ELF-1 (cell line): ENCODE measurements around the gene CXCL17.
A peak's percentile ranks its signal among the peaks of the same experiment; 100 is the strongest.

Experiments
- DNase-seq: peaks from one replicate; pipeline ENCODE4 v3.0.0-alpha.2; 2016; ENCODE audit warnings: low read depth, low spot score

CXCL17 gene

GRCh38 chr19:42424712-42425131 lies 18.0 kb downstream of the CXCL17 start:
- peak; percentile 59 for DNase-seq

DNA sequence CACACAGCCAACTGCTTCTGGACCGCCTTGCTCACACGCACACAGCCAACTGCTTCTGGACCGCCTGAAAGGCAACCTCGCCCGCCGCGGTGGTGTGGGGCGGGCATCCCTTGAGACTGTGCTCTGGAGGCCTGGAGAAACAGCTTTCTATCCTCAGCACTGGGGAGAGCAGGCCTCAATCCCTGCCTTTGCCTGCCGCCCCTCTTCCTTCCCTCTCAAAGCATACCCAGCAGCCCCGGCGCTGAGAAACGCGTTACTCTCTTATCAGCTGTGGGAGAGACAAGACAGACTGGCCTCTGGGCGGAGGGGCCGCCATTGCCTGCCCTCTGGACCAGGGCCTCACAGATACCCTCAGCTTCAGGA lies 18.4 kb downstream of the CXCL17 start:
- peak; percentile 52 for DNase-seq

- DNase-seq, result peak; percentile 81
These were observed 19.0 kb downstream of the CXCL17 start for GRCh38 chr19:42423462-42424344.

DNA sequence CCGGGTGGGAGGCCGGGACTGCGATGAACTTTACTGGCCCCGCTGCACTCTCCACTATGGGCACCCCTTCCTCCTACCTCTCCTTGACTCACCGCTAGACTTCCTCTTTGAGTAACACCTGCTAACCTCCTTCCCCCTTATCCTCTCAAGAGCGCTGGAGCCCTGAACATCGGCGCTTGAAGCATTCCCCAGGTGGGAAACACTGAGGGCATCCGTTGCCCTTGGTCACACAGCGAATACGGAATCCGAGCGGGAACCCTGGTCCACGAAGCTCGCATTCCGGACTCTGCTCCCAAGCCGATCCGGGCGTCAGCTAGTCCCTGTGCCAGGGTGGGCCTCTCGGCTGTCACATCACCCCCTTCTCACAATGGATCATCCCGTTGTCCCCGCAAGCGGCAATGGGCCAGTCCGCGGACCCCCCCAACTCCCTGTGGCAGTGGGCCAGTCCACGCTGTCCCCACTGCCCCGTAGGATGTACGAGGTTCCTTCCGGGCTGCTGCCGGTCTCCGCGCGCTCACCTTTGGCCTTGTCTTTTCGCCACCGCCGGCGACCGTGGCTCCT lies 19.8 kb downstream of the CXCL17 start:
- DNase-seq, result no peak

DNA sequence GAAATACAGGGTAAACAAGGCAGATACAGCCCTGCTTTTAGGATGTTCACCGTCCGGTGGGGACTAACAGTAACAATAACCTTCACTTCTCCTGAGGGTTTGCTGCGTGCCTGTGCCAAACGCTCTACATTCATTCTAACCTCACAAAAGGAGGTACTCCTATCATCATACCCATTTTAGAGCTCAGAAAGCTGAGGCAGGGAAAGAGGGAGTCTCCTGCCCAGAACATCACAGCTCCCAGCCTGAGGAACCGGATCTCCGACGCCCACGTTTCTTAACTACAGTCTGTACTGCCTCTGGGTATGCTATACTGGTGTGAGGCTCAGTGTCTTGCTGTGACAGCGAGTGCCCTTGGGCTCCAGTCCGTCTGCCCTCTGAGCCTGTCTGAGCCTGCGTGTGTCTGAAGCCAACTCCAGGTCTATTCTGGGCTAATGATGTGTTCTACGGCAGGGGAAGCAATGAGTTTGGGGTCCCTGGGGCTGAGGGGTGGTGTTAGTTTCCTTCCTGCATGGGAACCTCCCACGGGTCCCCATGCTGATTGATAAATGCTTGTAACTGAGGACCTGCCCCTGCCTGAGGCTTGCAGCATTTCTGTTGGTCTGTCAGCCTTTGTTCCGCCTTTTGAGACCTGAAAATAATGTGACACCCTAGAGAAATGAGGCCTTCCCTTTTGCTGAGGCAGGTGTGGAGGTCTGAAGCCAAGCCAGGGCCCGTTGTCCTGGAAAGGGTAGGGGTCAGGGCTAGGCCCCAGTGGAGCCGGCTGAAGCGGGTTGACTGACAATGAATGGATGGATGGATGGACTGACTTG lies 20.4 kb downstream of the CXCL17 start:
- DNase-seq, result peak; percentile 67

GRCh38 chr19:42421591-42422031 lies 21.1 kb downstream of the CXCL17 start:
- no peak for DNase-seq

- DNase-seq, result no peak
These were observed 21.6 kb downstream of the CXCL17 start for GRCh38 chr19:42421101-42421500.

GRCh38 chr19:42420055-42420544 lies 22.6 kb downstream of the CXCL17 start:
- peak; percentile 77 for DNase-seq

DNA sequence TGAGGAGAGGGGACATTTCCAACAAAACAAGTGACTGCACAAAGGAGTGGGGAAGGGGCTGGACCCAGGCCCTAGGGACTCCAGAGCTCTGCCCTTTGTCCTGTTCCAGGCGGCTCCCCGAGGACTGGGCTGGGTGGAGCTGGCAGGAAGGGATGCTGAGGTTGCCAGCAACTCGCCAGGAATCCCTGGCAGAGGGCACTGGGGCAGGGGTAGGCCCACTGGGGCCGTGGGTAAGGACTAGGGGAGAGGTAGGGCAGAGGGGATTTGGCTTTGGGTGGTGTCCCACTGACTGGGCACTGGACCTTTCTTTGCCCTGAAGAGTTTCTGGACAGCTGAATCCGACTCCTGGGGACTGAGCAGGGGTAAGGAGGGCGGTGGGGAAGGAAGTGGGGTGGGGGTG lies 23.4 kb downstream of the CXCL17 start:
- DNase-seq, result no peak

- DNase-seq, result no peak
These were observed 30.1 kb downstream of the CXCL17 start for GRCh38 chr19:42412661-42413076.

- DNase-seq, result peak; percentile 85
These were observed 30.5 kb downstream of the CXCL17 start for GRCh38 chr19:42412227-42412626.

GRCh38 chr19:42411581-42412178 lies 31.1 kb downstream of the CXCL17 start:
- no peak for DNase-seq

DNA sequence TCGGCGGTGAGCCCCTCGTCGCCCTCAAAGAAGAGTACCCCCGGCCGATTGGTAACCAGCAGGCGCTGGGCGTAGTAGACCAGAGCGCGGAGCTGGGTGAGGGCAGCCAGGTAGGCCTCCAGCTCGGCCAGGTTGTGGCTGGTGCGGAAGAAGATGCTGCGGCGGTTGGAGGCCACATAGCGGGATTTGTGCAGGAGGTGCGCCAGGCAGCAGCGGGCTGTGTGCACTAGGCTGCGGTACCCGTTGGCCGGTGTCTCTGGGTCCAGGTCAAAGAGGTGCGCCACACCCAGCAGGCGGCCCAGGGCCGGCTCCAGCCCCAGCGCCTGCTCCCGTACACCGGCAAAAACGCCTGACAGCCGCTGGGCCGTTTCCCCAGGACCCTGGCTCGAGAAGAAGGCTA lies 32.4 kb downstream of the CXCL17 start:
- no peak for DNase-seq

DNA sequence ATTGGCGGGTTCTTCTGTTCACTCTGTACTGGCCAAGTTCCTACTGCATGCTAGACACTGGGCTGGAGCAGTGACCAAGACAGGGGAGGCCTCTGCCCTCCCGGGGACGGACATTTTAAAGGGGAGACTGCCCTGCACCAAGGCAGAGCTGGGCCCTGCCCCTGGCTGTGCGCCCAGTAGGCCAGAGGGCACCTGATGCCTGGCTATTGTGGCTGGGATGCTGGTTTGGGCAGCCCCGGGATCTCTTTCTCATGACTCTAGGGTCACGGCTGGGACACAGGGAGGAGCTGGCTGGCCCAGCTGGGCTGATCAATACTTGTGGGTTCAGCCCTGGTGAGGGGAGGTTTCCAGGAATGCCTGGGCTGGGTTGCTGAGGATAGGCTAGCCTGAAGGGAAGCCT lies 33.3 kb downstream of the CXCL17 start:
- DNase-seq, result no peak

DNA sequence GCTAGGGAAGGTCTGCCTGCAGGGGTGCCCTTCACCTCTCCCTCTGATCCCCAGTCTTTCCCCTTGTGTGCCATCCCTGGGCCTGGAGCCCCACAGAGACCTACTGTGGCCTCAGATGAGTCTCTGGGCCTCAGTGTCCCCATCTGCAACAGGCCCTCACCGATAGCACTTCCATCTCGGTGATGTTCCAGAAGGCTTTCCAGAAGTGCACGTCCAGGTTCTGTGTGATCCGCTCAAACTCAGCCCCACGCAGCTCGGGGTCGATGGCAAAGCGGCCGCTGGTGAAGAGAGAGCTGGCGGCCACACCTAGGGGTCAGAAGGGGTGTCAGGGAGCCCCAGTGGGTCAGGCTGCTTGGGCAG lies 35.0 kb downstream of the CXCL17 start:
- no peak for DNase-seq

DNA sequence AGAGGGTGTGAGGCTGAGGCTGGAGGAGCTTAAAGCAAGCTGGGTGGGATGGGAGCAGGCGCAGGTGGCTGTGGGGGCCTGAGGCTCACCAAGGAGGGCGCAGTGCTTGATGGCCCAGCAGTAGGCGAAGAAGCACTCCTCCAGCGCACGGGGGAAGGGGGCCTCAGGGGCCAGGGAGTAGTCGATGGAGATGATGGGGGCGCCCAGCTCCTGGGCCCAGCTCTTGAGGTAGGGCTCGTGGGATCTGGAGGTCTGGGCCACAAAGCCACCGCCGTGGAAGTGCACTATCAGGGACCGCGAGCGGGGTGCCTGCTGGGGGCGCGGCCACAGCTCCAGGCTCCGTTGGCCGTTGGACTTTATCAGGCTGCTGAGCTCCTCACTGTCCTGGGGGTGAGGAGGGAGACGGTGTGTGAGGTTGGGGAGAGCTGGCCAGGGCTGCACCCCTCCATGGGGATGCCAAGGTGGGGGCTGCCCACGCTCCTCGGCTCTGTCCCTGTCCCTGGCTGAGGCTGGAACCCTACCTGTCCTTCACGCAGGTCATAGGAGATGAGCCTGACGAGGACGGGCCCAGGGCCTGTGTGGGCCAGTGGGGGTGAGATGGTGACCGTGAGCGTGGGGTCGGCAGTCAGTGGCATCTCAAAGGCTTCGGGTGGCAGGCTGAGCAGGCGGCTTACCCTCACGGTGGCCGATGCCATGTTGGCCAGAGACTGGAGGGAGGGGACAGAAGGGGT lies 35.5 kb downstream of the CXCL17 start:
- no peak for DNase-seq

DNA sequence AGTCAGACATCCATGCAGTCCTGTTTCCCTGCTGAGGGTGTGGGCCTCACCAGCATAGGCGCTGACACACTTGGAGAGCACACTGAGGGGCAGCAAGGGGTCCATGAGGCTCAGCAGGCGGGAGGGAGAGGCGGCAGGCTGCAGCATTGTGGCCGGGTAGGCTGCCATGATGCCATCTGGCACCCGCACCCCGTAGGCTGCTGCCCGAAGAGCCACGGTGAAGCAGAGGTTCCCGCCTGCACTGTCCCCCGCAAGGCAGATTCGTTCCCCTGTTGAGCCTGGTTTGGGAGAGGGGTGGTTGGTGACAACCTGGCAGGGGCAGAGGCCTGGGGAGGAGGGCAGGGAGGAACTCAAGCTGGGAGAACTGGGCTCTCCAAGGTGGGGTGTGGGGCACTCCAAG lies 36.6 kb downstream of the CXCL17 start:
- DNase-seq, result no peak

DNA sequence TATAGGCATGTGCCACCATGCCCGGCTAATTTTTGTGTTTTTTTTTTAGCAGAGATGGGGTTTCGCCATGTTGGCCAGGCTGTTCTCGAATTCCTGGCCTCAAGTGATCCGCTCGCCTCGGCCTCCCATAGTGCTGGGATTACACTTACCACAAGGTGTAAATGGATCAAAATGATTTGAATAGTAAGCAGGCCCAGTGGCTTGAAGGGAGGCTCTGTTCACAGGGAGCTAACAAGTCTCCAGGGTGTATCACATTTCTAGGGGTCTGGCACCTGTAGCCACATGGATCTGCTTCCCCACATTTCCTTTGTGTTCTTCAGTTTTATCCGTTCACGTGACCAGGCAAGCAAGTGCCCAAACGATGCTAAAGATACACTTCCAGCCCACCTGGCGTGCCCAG lies 39.2 kb downstream of the CXCL17 start:
- DNase-seq, result no peak

GRCh38 chr19:42402376-42403116 lies 40.2 kb downstream of the CXCL17 start:
- DNase-seq, result peak; percentile 19
